ENCODE data around the gene NHLRC4. TPM values are rescaled to one million over a fixed set of nuclear protein-coding genes. Genes with fewer than 3 reads are reported as not detected.
A peak's percentile ranks its signal among the peaks of the same experiment; 100 is the strongest.
"Not testable (repeated sequence)": the region's sequence is repeated elsewhere in the genome, so short reads cannot be mapped to it uniquely, and the experiment has no call there.

The NHLRC4 gene
- total RNA-seq, 2 donors from 2014 or later = 0.36 TPM; not detected in 1

DNA sequence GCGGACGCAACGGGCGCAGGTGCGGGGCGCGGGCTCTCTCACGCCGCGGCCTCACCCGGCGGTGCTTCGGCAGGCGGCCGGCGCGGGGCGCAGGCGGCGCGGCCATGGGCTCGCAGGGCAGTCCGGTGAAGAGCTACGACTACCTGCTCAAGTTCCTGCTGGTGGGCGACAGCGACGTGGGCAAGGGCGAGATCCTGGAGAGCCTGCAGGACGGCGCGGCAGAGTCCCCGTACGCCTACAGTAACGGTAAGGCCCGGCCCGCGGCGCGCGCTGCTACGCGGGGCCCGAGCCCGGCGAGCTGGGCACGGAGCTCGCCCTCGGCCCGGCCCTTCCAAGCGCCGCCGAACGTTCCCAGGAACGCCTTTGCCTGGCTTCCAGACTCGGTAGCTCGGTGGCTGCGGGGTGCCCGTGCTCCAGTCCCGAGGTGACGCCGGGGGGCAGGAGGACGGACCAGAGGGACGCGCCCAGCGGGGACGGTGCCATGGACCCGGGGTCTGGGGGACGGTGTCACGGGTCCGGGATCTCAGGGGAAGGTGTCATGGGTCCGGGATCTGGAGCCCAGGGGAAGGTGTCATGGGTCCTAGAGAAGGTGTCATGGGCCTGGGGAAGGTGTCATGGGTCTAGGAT is 23.5 kb downstream of the NHLRC4 start:
- peak; percentile 1 for ATAC-seq
- peak in 1 of 2 donors; percentile 64 for DNase-seq
- intact Hi-C loops (cut with DNase I, micrococcal nuclease) = no loop called here

DNA sequence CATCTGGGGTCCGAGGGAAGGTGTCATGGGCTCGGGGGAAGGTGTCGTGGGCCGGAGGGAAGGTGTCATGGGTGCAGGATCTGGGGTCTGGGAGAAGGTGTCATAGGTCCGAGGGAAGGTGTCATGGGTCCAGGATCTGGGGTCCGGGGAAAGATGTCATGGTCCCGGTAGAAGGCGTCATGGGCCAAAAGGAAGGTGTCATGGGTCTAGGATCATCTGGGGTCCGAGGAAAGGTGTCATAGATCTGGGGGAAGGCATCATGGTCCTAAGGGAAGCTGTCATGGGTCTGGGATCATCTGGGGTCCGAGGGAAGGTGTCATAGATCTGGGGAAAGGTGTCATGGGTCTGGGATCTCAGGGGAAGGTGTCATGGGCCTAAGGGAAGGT is 24.0 kb downstream of the NHLRC4 start:
- ATAC-seq (no peak), DNase-seq (no peak)
- intact Hi-C loops (cut with DNase I, micrococcal nuclease) = no loop called here

DNA sequence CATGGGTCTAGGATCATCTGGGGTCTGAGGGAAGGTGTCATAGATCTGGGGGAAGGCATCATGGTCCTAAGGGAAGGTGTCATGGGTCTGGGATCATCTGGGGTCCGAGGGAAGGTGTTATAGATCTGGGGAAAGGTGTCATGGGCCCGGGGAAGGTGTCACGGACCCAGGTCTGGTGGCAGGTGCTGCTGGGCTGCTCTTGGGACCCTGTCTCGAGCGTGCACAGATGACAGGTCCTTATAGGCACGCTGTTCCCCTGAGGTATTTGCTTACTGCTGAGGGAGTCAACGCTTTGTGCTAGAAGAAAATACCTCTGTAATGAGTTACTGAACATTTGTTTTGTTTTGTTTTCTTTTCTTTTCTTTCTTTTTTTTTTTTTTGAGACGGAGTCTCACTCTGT is 24.4 kb downstream of the NHLRC4 start:
- no peak for DNase-seq
- intact Hi-C loops (cut with DNase I, micrococcal nuclease) = no loop called here
- no peak for ATAC-seq

DNA sequence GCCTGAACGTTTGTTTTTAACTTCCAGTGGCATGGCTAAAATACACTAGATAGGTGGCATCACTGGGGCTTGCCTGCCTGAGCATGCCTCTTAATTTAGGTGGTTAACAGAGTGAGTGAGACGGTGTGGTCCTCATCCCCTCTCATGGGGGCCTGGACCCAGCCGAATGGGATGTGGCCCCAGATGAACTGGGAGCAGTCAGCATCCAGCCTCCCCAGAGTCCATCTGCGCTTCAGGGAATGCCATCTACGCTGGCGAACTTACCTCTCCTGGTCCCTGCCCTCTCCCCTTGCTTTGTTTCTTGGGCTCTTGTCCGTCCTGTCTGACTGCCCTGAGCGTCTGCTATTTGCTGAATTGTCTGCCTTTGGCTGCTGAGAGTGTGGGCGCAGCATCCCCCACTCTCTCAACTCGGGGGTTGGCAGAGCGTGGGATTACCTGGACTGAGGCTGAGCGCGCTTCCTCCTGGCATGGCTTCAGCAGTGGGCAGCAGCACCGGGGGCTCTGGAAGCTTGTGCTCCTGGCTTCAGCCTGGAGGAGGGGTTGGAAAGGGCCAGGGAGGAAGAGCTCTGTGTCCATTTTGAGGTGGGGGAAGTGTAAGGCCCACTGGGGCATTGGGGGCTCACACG is 25.2 kb downstream of the NHLRC4 start:
- ATAC-seq (no peak), DNase-seq (no peak)
- intact Hi-C loops (cut with DNase I, micrococcal nuclease) = no loop called here

DNA sequence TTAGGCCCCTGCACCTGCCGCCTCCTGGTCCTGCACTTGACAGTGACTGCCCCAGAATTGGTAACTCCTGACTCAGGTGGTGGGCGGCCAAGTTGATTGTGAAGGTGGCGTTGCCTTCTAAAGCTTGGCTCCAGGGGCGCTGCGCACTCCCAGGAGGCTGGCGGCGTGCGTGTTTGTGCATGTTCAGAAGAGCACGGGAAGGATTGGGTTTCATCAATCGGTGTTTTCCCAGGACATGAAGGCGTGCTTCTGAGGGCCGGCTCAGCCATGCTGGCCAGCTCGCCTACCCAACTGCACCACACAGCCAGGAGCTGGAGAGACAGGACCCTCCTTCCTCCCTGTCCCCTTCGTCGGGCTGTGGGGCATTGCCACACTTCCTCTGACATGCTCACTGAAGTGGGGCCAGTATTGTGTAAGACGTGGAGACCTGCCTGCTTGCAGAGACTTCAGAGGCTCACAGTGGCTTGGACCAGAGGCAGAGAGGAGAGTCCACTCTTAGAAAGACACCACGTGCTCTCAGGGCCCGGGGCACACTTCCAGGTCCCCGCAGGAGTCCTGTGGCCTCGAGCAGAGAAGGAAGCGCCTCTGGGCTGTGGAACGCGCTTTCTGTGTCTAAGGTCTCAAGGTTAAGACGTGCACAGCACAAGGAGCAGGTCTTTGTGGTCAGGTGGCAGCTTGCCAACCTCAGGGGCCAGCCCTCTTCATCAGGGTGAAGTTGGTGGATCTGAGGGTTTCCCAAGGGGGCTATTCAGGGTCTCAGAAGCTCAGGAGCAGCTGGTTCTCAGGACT is 25.9 kb downstream of the NHLRC4 start:
- ATAC-seq (peak; percentile 18), DNase-seq (peak; percentile 61 to 64)
- intact Hi-C loops (cut with DNase I, micrococcal nuclease) = no loop called here

DNA sequence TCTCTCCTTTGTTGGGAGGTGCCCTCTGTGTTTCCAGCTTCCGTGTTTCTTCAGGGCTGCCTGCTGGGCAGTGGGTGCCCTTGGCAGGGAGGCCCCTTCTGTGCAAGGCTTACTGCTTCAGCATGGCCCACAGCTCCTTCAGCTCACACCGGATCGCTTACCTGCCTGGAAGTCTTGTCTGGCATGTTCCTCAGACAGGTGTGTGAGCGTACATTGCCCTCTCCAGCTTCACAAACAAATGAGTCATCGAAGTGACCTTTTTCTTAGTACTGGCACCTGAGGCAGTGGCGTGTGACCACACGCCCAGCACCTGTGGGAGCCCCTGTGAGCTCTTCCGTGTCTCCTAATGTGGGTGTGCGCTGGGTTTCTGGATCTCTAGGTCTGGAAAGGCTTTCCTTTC is 26.6 kb downstream of the NHLRC4 start:
- DNase-seq = peak; percentile 59 to 78
- intact Hi-C loops (cut with DNase I, micrococcal nuclease) = no loop called here
- ATAC-seq = peak; percentile 57

DNA sequence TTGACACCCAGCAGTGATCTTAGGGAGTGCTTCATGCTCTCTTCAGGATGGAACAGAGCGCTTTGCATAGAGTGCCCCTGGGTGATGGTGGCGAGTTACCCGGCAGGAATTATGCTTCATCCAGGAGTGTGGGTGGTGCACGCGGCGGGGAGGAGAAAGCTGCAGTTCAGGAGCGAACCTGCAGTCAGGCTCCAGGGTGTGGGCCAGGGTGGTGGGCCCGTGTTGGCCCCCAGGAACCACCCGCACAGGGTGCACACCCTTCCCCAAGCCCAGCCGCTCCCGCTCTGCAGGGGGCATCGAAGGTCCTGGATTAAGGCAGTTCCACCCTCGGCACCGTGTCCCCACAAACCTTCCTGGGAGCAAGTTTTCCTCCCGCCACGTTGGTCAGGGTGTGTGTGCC is 27.0 kb downstream of the NHLRC4 start:
- no peak for DNase-seq
- peak; percentile 1 for ATAC-seq
- intact Hi-C loops (cut with DNase I, micrococcal nuclease) = no loop called here

DNA sequence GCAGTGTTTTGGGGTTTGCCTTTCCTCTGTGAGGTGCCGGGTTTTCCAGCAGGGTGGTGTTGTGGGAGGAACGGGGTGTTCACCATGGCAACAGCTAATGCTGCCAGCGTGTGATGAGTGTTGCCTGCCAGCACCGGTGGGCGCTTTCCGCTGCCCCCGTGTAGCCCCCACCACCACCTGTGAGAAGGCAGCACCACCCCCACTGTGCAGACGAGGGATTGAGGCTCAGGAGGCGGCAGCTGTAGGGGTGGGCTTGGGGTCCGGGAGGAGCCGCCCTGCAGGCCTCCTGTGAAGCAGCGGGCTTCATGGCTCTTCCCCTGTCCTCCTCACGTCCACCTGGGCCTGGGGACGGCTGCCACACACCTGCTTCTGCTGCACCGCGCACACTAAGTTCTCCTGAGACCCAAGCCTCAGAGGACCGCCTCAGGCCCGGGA is 28.3 kb downstream of the NHLRC4 start:
- ATAC-seq (no peak), DNase-seq (no peak)
- intact Hi-C loops (cut with DNase I, micrococcal nuclease) = no loop called here

DNA sequence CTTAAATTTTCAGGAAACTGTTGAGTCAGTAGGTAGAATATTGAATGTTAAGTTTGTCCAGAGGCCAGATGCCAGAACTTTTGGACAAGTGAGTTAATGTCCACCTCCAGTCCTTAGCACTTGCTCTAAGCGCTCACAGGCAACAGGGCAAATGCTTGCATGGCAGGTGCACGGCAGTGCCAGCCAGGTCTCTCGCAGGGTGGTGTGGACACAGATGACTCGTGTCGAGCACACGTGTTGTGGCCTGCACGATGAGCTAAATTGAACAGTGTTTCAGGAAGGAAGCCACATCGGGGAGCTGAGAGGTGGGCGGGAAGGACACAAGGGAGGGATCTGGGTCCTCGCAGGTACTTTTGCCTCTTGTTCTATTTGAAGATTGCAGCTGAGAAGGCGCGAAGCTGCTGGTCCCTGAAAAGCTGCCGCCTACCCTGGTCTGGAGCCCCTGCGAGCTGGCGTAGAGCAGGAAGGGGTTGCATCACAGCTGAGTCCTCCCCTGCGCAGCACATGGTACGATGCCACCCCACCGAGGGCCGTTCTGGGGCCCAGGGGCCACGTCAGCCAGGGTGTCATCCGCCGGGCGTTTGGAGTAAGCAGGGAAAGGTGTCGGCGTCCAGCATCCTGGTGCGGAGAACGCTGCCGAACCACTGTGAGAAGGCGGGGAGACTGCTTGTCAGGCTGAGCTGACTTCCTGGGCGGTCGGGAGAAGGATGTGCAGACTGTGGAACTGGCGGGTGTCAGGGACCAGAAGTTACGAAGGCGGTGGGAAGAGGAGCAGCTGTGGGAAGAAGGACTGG is 29.3 kb downstream of the NHLRC4 start:
- intact Hi-C loops (cut with DNase I, micrococcal nuclease) = no loop called here
- ATAC-seq (no peak), DNase-seq (no peak)

DNA sequence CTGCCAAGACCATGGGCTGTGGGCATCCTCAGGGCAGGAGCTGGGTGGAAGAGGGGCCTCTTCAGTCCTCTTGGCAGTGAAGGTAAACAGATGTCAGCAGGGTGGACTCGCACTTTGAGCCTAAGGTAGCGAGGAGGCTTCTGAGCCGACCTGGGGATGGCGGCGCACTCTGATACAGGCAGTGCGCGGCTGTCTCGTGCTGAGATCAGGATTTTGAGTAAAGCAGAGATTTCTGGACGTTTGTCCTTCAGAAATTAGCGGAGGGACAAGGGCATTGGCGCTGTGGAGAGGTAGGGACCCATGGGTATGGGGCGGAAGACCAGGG is 29.9 kb downstream of the NHLRC4 start:
- intact Hi-C loops (cut with DNase I, micrococcal nuclease) = no loop called here
- DNase-seq (no peak), ATAC-seq (no peak)

DNA sequence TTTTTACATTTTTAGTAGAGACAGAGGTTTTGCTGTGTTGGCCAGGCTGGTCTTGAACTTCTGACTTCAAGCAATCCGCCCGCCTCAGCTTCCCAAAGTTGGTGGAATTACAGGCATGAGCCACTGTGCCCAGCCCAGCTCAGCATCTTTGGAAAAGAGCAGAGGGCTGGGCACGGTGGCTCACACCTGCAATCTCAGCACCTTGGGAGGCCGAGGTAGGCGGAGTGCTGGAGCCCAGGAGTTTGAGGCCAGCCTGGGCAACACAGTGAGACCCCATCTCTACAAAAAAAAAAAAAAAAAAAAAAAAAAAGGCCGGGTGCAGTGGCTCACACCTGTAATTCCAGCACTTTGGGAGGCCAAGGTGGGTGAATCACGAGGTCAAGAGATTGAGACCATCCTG is 30.9 kb downstream of the NHLRC4 start:
- not testable (repeated sequence) for ATAC-seq, DNase-seq

DNA sequence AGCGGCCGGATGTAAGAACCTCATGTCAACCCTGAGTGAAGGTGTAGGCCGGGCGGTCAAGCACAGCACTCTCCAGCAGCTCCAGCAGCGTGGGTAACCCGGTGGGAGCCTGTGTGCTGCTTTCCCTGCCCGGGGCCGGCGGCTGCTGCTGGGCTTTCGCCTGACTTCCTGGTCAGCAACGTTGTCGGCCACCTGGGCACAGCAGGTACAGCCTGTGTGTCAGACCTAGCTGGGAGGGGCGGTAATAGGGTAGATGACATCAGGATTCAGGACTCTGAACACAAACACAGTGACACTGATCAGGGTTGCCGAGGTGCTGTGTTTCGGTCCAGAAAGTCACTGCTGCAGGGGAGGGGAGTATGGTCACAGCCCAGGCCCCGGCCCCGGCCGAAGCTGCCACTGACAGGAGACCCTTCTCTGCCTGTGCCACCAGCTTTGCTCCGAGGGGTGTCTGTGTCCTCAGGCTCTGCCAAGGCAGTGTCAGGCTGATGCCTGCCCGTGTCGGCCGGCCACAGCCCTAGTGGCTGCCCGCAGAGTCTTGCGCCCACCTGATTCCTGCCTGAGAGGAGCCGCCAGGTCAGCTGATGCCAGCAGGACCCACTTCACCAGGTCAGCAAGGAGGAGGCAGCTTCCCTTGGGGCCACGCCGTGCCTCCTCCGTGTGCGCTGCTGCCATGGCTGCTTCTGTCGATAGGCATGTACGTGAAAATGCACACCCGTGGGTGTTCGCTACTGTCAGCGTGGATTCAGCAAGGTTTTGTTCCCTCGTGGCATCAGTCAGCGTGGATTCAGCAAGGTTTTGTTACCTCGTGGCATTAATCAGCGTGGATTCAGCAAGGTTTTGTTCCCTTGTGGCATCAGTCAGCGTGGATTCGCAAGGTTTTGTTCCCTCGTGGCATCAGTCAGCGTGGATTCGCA is 32.3 kb downstream of the NHLRC4 start:
- DNase-seq = no peak
- intact Hi-C loops (cut with DNase I, micrococcal nuclease) = no loop called here
- peak; percentile 76 for ATAC-seq

More for the DNA sequence above, 30.9 kb downstream of the NHLRC4 start:
- intact Hi-C loops (cut with DNase I, micrococcal nuclease) = not testable (repeated sequence)

DNA sequence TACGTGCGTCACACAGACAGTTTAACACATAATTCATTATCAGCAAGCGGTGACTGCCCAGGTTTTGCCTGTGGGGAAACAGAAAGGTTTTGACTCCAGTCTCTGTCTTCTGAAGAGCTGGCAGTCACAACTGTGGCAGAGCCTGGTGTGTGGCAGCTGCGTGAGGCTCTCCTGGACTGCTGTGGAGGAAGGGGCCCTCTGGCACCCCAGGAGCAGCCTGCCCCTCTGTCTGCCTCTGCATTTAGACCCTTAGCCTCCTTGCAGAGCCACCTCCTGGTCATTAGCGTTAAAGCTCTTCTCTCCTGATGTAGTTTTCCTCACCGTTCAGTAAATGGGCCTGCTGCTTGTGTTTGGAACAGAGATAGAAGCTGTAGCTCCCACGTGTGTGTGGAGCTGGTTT is 34.0 kb downstream of the NHLRC4 start:
- ATAC-seq = peak; percentile 27
- DNase-seq = no peak
- intact Hi-C loops (cut with DNase I, micrococcal nuclease) = no loop called here

DNA sequence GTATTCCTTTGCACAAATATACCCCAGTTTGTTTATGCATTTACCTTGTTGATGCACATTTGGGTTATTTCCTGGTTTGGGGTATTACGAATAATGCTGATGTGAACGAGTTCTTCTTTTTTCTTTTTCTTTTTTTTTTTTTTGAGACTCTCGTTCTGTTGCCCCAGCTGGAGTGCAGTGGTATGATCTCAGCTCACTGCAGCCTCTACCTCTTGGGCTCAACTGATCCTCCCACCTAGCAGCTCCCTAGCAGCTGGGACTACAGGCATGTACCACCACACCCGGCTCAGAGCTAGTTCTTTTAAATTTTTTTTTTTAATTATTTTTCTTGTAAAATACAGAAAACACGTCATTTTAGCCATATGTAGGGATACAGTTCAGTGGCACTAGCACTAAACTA is 37.1 kb downstream of the NHLRC4 start:
- ATAC-seq (no peak), DNase-seq (no peak)
- intact Hi-C loops (cut with DNase I, micrococcal nuclease) = no loop called here

DNA sequence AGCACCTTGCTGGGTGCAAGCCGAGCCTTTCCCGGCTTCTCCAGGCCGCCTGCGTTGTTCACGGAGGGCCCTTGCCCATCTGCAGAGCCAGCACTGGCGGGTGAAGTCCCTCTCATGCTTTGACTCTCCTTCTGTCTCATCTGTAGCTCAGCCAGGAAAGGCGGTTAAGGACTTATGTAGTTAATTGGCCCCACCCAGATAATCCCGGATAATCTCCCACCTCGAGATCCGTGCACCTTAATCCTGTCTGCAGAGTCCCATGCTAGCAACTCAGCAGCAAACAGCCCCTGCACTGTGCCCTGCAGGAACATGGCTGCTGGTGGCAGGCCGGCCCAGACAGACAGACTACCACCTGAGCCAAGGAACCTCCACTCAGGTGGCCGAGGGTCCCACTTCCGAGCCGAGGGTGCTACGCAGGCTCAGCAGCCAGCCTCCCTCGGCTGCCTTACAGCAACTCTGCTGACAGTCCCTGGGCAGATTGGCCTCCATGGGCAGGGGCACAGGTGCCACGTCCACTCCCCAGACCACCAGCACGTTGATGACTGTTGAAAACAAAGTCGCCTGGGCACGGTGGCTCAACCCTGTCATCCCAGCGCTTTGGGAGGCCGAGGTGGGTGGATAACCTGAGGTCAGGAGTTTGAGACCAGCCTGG is 40.0 kb downstream of the NHLRC4 start:
- ATAC-seq = no peak
- intact Hi-C loops (cut with DNase I, micrococcal nuclease) = no loop called here
- DNase-seq = no peak

DNA sequence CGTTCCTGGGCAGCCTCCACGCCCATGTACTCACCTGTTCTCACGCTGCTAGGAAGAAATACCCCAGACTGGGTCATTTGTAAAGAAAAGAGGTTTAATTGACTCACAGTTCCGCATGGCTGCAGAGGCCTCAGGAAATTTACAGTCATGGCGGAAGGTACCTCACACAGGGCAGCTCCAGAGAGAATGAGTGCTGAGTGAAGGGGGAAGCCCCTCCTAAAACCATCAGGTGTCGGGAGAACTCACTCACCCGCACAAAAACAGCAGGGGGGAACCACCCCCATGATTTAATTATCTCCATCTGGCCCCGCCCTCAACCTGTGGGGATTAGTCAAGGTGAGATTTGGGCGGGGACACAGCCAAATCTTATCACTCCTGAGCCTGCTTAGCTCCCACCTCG is 41.2 kb downstream of the NHLRC4 start:
- DNase-seq (no peak), ATAC-seq (no peak)
- intact Hi-C loops (cut with DNase I, micrococcal nuclease) = no loop called here

DNA sequence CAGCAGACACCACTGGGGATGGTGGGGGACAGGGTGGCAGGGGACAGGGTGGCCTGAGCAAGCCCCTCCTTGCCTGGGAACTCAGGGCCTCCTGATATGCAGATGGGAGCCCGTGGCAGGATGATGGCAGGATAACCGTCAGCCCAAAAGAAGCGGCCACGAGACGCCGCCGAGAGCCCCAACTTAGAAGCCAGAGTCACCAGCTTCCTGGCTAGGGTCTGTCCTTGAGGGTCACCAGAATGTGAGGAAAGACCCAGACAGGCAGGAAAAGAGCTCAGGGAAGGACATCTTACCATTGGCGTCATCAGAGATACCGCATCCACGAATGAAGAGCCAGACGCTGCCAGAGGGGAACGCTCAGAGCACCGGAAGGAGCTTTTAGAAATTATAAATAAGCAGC is 42.5 kb downstream of the NHLRC4 start:
- DNase-seq (no peak), ATAC-seq (no peak)
- intact Hi-C loops (cut with DNase I, micrococcal nuclease) = no loop called here

DNA sequence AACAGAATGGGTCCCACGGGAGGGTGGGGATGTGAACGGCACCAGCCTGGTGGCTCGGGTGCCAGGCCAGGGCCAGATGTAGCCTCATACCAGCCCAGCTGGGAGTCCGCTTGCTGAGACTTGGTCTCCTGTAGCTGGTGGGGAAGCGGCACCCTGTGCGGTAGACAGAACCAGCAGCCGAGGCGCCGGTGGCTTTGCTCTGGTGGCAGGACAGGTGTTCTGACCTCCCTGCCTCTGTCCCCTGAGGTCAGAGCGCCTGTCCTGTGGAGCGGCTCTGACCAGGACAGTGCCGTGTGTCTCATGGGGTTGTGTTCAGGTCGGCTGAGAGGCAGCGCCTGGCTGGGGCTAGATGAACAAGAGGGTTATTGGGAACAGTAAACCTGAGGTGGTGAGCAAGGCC is 43.2 kb downstream of the NHLRC4 start:
- DNase-seq = no peak
- intact Hi-C loops (cut with DNase I, micrococcal nuclease) = no loop called here
- peak; percentile 26 for ATAC-seq
